ENCODE data around the gene OR2T10.

DNA sequence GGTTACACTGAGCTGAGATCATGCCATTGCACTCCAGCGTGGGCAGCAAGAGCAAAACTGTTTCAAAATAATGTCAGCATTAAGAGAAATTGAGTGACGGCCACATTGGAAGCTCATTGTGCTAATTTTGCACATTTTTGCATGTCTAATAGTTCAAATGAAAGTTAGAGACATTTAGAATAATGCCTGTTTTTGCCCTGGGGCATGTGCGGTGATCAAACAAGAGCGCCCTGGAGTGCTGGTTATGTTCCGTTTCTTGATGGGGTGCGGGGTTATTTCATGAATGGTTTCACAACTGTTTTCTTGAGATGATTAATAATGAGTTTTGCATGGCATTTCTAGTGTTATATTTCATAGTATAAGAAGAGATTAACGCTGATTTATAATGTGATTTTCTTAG is 24.3 kb upstream of the OR2T10 start:
- no peak for TF ChIP-seq EZH2phosphoT487 (IDR thresholded peaks at IDR 0.05; ENCODE audit: borderline replicate concordance, low read depth, low read length)
- TF ChIP-seq, protein P1, sequence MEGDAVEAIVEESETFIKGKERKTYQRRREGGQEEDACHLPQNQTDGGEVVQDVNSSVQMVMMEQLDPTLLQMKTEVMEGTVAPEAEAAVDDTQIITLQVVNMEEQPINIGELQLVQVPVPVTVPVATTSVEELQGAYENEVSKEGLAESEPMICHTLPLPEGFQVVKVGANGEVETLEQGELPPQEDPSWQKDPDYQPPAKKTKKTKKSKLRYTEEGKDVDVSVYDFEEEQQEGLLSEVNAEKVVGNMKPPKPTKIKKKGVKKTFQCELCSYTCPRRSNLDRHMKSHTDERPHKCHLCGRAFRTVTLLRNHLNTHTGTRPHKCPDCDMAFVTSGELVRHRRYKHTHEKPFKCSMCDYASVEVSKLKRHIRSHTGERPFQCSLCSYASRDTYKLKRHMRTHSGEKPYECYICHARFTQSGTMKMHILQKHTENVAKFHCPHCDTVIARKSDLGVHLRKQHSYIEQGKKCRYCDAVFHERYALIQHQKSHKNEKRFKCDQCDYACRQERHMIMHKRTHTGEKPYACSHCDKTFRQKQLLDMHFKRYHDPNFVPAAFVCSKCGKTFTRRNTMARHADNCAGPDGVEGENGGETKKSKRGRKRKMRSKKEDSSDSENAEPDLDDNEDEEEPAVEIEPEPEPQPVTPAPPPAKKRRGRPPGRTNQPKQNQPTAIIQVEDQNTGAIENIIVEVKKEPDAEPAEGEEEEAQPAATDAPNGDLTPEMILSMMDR (conservative IDR thresholded peaks at IDR 0.05; ENCODE audit: low read length), result no peak
